WTC11 (cell line): Measurements from ENCODE around the gene ESPN. TPM values are rescaled to one million over a fixed set of nuclear protein-coding genes. Genes with fewer than 3 reads are reported as not detected.
A peak's percentile ranks its signal among the peaks of the same experiment; 100 is the strongest.

Experiments used
- ATAC-seq: fragments of 200-7000 bp; cut with Tn5 transposase; 2 replicates; pipeline ENCODE4 v1.10.0; 2021; ENCODE audit warnings: mild to moderate bottlenecking, moderate library complexity
- CTCF ChIA-PET: fragments of 300-600 bp; sonication (Branson Sonifier 250); formaldehyde crosslinking; loops from one replicate; lab custom pipeline; 2021; ENCODE audit warnings: antibody characterized with exemption; lab: Charles Lee
- POLR2A ChIA-PET: fragments of 350-600 bp; sonication (Branson Sonifier 250); formaldehyde crosslinking; loops from one replicate; lab custom pipeline; 2021; ENCODE audit warnings: antibody characterized with exemption; lab: Charles Lee
- DNase-seq: peaks from one replicate; pipeline ENCODE4 v3.0.0; 2021; ENCODE audit warnings: low spot score
- H3K27ac Mint-ChIP-seq: 2 replicates; pipeline ENCODE4 v1.8.0; 2021; ENCODE audit warnings: mixed read lengths
- H3K27me3 Mint-ChIP-seq: 2 replicates; pipeline ENCODE4 v1.8.0; 2021; ENCODE audit warnings: low read depth, mild to moderate bottlenecking, moderate library complexity, mixed read lengths
- H3K36me3 Mint-ChIP-seq: 2 replicates; pipeline ENCODE4 v1.8.0; 2021; ENCODE audit warnings: mixed read lengths
- H3K4me1 Mint-ChIP-seq: 2 replicates; pipeline ENCODE4 v1.8.0; 2022; ENCODE audit warnings: mixed read lengths
- H3K4me3 Mint-ChIP-seq: 2 replicates; pipeline ENCODE4 v1.8.0; 2021; ENCODE audit warnings: mild to moderate bottlenecking, moderate library complexity, mixed read lengths
- H3K9me3 Mint-ChIP-seq: 2 replicates; pipeline ENCODE4 v1.8.0; 2021; ENCODE audit warnings: mixed read lengths
- ATF3 ChIP-seq: sonication (generic); formaldehyde crosslinking; conservative IDR thresholded peaks from 2 replicates; pipeline ENCODE4 v1.8.1; 2022; ENCODE audit warnings: mild to moderate bottlenecking, missing genetic modification reagents
- CREB1 ChIP-seq: sonication (generic); formaldehyde crosslinking; IDR thresholded peaks from 2 replicates; pipeline ENCODE4 v1.8.0; 2023; ENCODE audit warnings: mild to moderate bottlenecking, missing genetic modification reagents
- EMX1 ChIP-seq: fragments of 250-450 bp; sonication (Bioruptor Pico); IDR thresholded peaks from 2 replicates; pipeline ENCODE4 v1.8.0; 2021; ENCODE audit warnings: mild to moderate bottlenecking
- ESRRA ChIP-seq: sonication (generic); formaldehyde crosslinking; IDR thresholded peaks from 2 replicates; pipeline ENCODE4 v1.8.1; 2022; ENCODE audit warnings: mild to moderate bottlenecking, missing genetic modification reagents, borderline replicate concordance
- FOXK1 ChIP-seq: sonication (generic); formaldehyde crosslinking; IDR thresholded peaks from 2 replicates; pipeline ENCODE4 v1.8.0; 2022; ENCODE audit warnings: mild to moderate bottlenecking, moderate library complexity, missing genetic modification reagents
- GABPB1 ChIP-seq: sonication (generic); formaldehyde crosslinking; IDR thresholded peaks from 2 replicates; pipeline ENCODE4 v1.8.1; 2023; ENCODE audit warnings: mild to moderate bottlenecking, missing genetic modification reagents
- GRHL2 ChIP-seq: fragments of 250-450 bp; sonication (Bioruptor Pico); IDR thresholded peaks from 2 replicates; pipeline ENCODE4 v1.8.0; 2022; ENCODE audit warnings: mild to moderate bottlenecking, moderate library complexity; ENCODE audit not compliant: insufficient replicate concordance, severe bottlenecking
- GTF2I ChIP-seq: fragments of 250-450 bp; sonication (Bioruptor Pico); conservative IDR thresholded peaks from 2 replicates; pipeline ENCODE4 v1.4.0; 2021; ENCODE audit warnings: mild to moderate bottlenecking
- HMGA2 ChIP-seq: fragments of 250-450 bp; sonication (Bioruptor Pico); IDR thresholded peaks from 2 replicates; pipeline ENCODE4 v1.4.0; 2021; ENCODE audit warnings: mild to moderate bottlenecking, moderate library complexity
- HMGXB4 ChIP-seq: sonication (generic); formaldehyde crosslinking; IDR thresholded peaks from 2 replicates; pipeline ENCODE4 v1.8.1; 2023; ENCODE audit warnings: mild to moderate bottlenecking, moderate library complexity, missing genetic modification reagents
- JUN ChIP-seq: sonication (generic); formaldehyde crosslinking; IDR thresholded peaks from 2 replicates; pipeline ENCODE4 v1.8.0; 2023; ENCODE audit warnings: mild to moderate bottlenecking, missing genetic modification reagents
- MXD4 ChIP-seq: fragments of 250-450 bp; sonication (Bioruptor Pico); IDR thresholded peaks from 2 replicates; pipeline ENCODE4 v1.8.0; 2021; ENCODE audit warnings: mild to moderate bottlenecking, moderate library complexity, borderline replicate concordance
- MYBL2 ChIP-seq: sonication (generic); formaldehyde crosslinking; IDR thresholded peaks from 2 replicates; pipeline ENCODE4 v1.8.1; 2023; ENCODE audit warnings: mild to moderate bottlenecking, moderate library complexity, missing genetic modification reagents
- OVOL2 ChIP-seq: fragments of 250-450 bp; sonication (Bioruptor Pico); IDR thresholded peaks from 2 replicates; pipeline ENCODE4 v1.9.0; 2021; ENCODE audit warnings: mild to moderate bottlenecking, borderline replicate concordance
- RELA ChIP-seq: sonication (generic); formaldehyde crosslinking; IDR thresholded peaks from 2 replicates; pipeline ENCODE4 v1.8.1; 2022; ENCODE audit warnings: missing genetic modification reagents, mild to moderate bottlenecking, borderline replicate concordance
- RORB ChIP-seq: fragments of 250-450 bp; sonication (Bioruptor Pico); IDR thresholded peaks from 2 replicates; pipeline ENCODE4 v1.9.0; 2021; ENCODE audit warnings: mild to moderate bottlenecking
- SMAD3 ChIP-seq: sonication (generic); formaldehyde crosslinking; IDR thresholded peaks from 2 replicates; pipeline ENCODE4 v1.8.0; 2022; ENCODE audit warnings: missing genetic modification reagents, mild to moderate bottlenecking, borderline replicate concordance
- TEAD1 ChIP-seq: sonication (generic); formaldehyde crosslinking; IDR thresholded peaks from 2 replicates; pipeline ENCODE4 v1.8.0; 2022; ENCODE audit warnings: mild to moderate bottlenecking, missing genetic modification reagents
- TEAD4 ChIP-seq: sonication (generic); formaldehyde crosslinking; IDR thresholded peaks from 2 replicates; pipeline ENCODE4 v1.8.0; 2022; ENCODE audit warnings: mild to moderate bottlenecking, missing genetic modification reagents
- USF1 ChIP-seq: sonication (generic); formaldehyde crosslinking; IDR thresholded peaks from 2 replicates; pipeline ENCODE4 v1.8.0; 2022; ENCODE audit warnings: mild to moderate bottlenecking, missing genetic modification reagents
- ZNF138 ChIP-seq: sonication (generic); formaldehyde crosslinking; conservative IDR thresholded peaks from 2 replicates; pipeline ENCODE4 v1.8.1; 2022; ENCODE audit warnings: mild to moderate bottlenecking, moderate library complexity, missing genetic modification reagents
- ZNF396 ChIP-seq: fragments of 250-450 bp; sonication (Bioruptor Pico); IDR thresholded peaks from 2 replicates; pipeline ENCODE4 v1.8.0; 2021; ENCODE audit warnings: mild to moderate bottlenecking, moderate library complexity, borderline replicate concordance
- ZNF423 ChIP-seq: fragments of 250-450 bp; sonication (Bioruptor Pico); IDR thresholded peaks from 2 replicates; pipeline ENCODE4 v2.1.2; 2022; ENCODE audit warnings: mild to moderate bottlenecking, moderate library complexity
- ZNF671 ChIP-seq: fragments of 250-450 bp; sonication (Bioruptor Pico); IDR thresholded peaks from 2 replicates; pipeline ENCODE4 v1.8.0; 2021; ENCODE audit warnings: mild to moderate bottlenecking
- total RNA-seq: library from RNA; stranded (reverse); gene quantifications from 3 replicates; pipeline ENCODE4 v1.2.3, GENCODE V29; 2021
- TF ChIP-seq, protein P1 (sequence below): sonication (generic); formaldehyde crosslinking; IDR thresholded peaks from 2 replicates; pipeline ENCODE4 v1.8.0; 2022; ENCODE audit warnings: mild to moderate bottlenecking, missing genetic modification reagents
- TF ChIP-seq, protein P2 (sequence below): sonication (generic); formaldehyde crosslinking; IDR thresholded peaks from 2 replicates; pipeline ENCODE4 v1.8.0; 2022; ENCODE audit warnings: mild to moderate bottlenecking, missing genetic modification reagents
- TF ChIP-seq, protein P3 (sequence below): fragments of 250-450 bp; sonication (Bioruptor Pico); conservative IDR thresholded peaks from 2 replicates; pipeline ENCODE4 v1.9.0; 2021; ENCODE audit warnings: mild to moderate bottlenecking
- TF ChIP-seq, protein P4 (sequence below): sonication (generic); formaldehyde crosslinking; IDR thresholded peaks from 2 replicates; pipeline ENCODE4 v1.8.1; 2022; ENCODE audit warnings: low read depth, mild to moderate bottlenecking, moderate library complexity, missing genetic modification reagents, borderline replicate concordance

The ESPN gene
- total RNA-seq, 1 experiment from 2014 or later, result 46.1 TPM

DNA sequence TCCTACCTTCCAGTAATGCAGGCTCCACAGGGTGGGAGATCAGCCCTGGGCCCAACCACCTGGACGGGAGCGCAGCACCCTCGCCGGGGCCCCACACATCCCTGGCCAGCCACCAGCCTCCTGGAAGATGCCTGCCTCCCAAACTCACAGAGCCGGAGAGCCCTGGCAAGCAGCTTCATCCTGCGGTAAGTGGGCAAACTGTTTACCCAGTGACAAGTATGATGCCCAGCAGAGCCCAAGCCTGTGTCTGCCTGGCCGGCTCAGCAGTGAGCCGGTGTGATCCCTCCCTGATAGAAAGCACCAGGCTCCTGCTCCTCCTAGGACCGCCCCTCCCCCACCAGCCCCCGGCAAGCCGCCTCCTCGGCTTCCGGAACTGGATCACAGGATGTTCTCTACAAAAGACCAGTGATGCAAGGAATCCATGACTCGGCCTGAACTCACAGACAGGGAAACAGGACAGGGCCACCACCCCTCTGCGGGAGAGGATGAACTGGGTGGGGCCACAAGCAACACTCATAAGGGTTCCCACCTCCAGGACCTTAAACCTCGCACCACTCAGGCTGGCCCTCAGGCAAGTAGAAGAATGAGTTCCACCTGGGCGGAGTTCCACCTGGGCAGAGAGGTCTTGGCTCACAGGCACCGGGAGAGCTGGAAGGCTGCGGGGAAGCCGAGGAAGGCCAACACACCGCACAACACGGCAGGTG lies 38.9 kb upstream of the ESPN start (continued):
- TF ChIP-seq ESRRA (CRISPR knock-in tag), result no peak
- TF ChIP-seq, protein P1, sequence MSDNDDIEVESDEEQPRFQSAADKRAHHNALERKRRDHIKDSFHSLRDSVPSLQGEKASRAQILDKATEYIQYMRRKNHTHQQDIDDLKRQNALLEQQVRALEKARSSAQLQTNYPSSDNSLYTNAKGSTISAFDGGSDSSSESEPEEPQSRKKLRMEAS (CRISPR knock-in tag), result peak; percentile 70; the same call in 1 of the 2 replicates
- no peak for TF ChIP-seq HMGXB4 (CRISPR knock-in tag)
- no peak for TF ChIP-seq MXD4 (CRISPR knock-in tag)
- no peak for TF ChIP-seq GRHL2
- TF ChIP-seq SMAD3, result no peak
- TF ChIP-seq OVOL2 (CRISPR knock-in tag), result no peak
- TF ChIP-seq MYBL2 (CRISPR knock-in tag), result 0 out of 2 replicates have a peak, but pooled peaks have one; percentile 28
- no peak for TF ChIP-seq GABPB1 (CRISPR knock-in tag)
- TF ChIP-seq, protein P2, sequence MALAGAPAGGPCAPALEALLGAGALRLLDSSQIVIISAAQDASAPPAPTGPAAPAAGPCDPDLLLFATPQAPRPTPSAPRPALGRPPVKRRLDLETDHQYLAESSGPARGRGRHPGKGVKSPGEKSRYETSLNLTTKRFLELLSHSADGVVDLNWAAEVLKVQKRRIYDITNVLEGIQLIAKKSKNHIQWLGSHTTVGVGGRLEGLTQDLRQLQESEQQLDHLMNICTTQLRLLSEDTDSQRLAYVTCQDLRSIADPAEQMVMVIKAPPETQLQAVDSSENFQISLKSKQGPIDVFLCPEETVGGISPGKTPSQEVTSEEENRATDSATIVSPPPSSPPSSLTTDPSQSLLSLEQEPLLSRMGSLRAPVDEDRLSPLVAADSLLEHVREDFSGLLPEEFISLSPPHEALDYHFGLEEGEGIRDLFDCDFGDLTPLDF (CRISPR knock-in tag), result no peak
- no peak for TF ChIP-seq GTF2I (CRISPR knock-in tag)
- TF ChIP-seq USF1 (CRISPR knock-in tag), result no peak
- TF ChIP-seq TEAD1 (CRISPR knock-in tag), result peak; percentile 46; the same call in 1 of the 2 replicates
- TF ChIP-seq ATF3 (CRISPR knock-in tag), result no peak
- no peak for TF ChIP-seq TEAD4 (CRISPR knock-in tag)
- no peak for TF ChIP-seq JUN (CRISPR knock-in tag)
- TF ChIP-seq FOXK1 (CRISPR knock-in tag), result 0 out of 2 replicates have a peak, but pooled peaks have one; percentile 24
- TF ChIP-seq, protein P3, sequence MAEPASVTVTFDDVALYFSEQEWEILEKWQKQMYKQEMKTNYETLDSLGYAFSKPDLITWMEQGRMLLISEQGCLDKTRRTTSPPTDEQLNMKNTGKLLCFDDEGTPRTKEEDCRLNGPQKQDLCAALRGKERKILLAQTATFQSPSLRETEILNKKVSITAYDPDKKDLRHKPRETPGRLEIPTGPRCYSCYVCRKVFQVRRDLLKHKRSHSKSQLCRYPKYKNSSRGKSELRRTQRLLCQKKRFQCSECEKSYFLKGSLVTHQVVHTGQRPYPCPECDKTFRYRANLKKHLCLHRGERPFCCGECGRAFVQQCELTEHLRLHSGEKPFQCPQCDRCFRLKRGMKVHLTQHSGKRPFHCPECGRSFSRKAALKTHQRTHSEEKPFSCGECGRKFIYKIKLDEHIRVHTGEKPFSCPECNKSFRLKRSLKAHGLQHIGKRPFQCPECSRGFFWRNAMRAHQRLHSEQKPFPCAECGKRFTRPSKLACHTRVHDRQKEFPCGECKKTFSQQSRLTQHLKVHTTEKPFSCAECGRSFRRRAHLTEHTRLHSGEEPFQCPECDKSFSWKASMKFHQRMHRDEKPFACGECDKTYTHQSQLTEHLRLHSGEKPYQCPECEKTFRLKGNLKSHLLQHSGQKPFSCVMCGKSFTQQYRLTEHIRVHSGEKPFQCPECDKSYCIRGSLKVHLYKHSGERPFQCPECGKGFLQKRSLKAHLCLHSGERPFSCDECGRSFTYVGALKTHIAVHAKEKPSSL (CRISPR knock-in tag), result no peak

- CTCF ChIA-PET, result interaction anchor here (0.6 to 2.7 kb wide), 12 partner anchors 18 to 181 kb away, joined by 3 to 14 read pairs (median 4); partner anchors contain the start of gene RNF207
- H3K27me3 Mint-ChIP-seq, result no peaks in the 10 kb centered on the region; the same call in 1 of the 2 replicates
- DNase-seq (no peak), ATAC-seq (no peak)
- peaks cover 12% of the 10 kb centered on the region; the same call in 1 of the 2 replicates for H3K36me3 Mint-ChIP-seq
- POLR2A ChIA-PET, result interaction anchor here (0.6 kb wide), 1 partner anchor 24 kb away, joined by 8 read pairs; no protein-coding TSS in a partner anchor
- peak overlapping the region; percentile 99 for H3K27ac Mint-ChIP-seq
- H3K9me3 Mint-ChIP-seq, result peaks cover 8% of the 10 kb centered on the region
- peak overlapping the region; percentile 57 for H3K4me3 Mint-ChIP-seq
- peaks cover 33% of the 10 kb centered on the region for H3K4me1 Mint-ChIP-seq
- TF ChIP-seq HMGA2 (CRISPR knock-in tag) (no peak), ZNF423 (CRISPR knock-in tag) (no peak), ZNF396 (no peak), ZNF671 (CRISPR knock-in tag) (no peak), RELA (CRISPR knock-in tag) (no peak), ZNF138 (CRISPR knock-in tag) (no peak), EMX1 (CRISPR knock-in tag) (no peak), RORB (CRISPR knock-in tag) (no peak), TEAD4 (CRISPR knock-in tag) (no peak), CREB1 (CRISPR knock-in tag) (no peak)
- TF ChIP-seq, protein P4, sequence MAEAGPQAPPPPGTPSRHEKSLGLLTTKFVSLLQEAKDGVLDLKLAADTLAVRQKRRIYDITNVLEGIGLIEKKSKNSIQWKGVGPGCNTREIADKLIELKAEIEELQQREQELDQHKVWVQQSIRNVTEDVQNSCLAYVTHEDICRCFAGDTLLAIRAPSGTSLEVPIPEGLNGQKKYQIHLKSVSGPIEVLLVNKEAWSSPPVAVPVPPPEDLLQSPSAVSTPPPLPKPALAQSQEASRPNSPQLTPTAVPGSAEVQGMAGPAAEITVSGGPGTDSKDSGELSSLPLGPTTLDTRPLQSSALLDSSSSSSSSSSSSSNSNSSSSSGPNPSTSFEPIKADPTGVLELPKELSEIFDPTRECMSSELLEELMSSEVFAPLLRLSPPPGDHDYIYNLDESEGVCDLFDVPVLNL (CRISPR knock-in tag), result no peak
These were observed 38.1 kb upstream of the ESPN start for GRCh38 chr1:6386371-6386949.
